OCI-LY7 (cell line): Measurements from ENCODE around the gene SEMA4D. TPM values are rescaled to one million over a fixed set of nuclear protein-coding genes. Genes with fewer than 3 reads are reported as not detected.

ENCODE experiments used
- BruUV-seq: library from RNA; stranded (reverse); fragments of 400-500 nt; replicated peaks from 2 replicates; lab custom pipeline; 2021; lab: Mats Ljungman, UMichigan
- CTCF ChIA-PET: fragments of 300-600 bp; sonication (Branson Sonifier 250); formaldehyde crosslinking; loops from one replicate; lab custom pipeline; 2022; ENCODE audit warnings: antibody characterized with exemption; ENCODE audit not compliant: unreplicated experiment; lab: Charles Lee
- POLR2A ChIA-PET: fragments of 300-600 bp; sonication (Branson Sonifier 250); formaldehyde crosslinking; loops from one replicate; lab custom pipeline; 2022; ENCODE audit warnings: antibody characterized with exemption; lab: Charles Lee
- DNase-seq: peaks from one replicate; pipeline ENCODE4 v3.0.0-alpha.2; 2015; ENCODE audit warnings: low spot score
- H2AFZ ChIP-seq: fragments of 200-600 bp; sonication (generic), shearing (Covaris generic); 2 replicates; pipeline ENCODE4 v1.6.1; 2014; ENCODE audit warnings: mild to moderate bottlenecking, antibody characterized with exemption, low read length, moderate library complexity
- H3K27ac ChIP-seq: fragments of 200-600 bp; sonication (generic); 2 replicates; pipeline ENCODE4 v1.5.1; 2014; ENCODE audit warnings: mixed run types, low read depth, mild to moderate bottlenecking, moderate library complexity, low read length, inconsistent platforms; ENCODE audit not compliant: poor library complexity, severe bottlenecking
- H3K36me3 ChIP-seq: fragments of 200-600 bp; sonication (generic); 2 replicates; pipeline ENCODE4 v1.6.1; 2014; ENCODE audit warnings: mild to moderate bottlenecking, antibody characterized with exemption, low read length, moderate library complexity, mixed read lengths; ENCODE audit not compliant: insufficient read depth
- H3K4me1 ChIP-seq: fragments of 200-600 bp; sonication (generic); 2 replicates; pipeline ENCODE4 v1.5.1; 2014; ENCODE audit warnings: mild to moderate bottlenecking, low read length; ENCODE audit not compliant: insufficient read depth, poor library complexity, severe bottlenecking
- H3K4me2 ChIP-seq: fragments of 200-600 bp; sonication (generic); 2 replicates; pipeline ENCODE4 v1.6.1; 2014; ENCODE audit warnings: mild to moderate bottlenecking, low read length
- H3K4me3 ChIP-seq: fragments of 200-600 bp; sonication (generic); 2 replicates; pipeline ENCODE4 v1.5.1; 2014; ENCODE audit warnings: mild to moderate bottlenecking, low read depth, low read length; ENCODE audit not compliant: poor library complexity, severe bottlenecking
- H3K79me2 ChIP-seq: fragments of 200-600 bp; sonication (generic); 2 replicates; pipeline ENCODE4 v1.6.1; 2016; ENCODE audit warnings: low read depth, mild to moderate bottlenecking, low read length, moderate library complexity, mixed read lengths; ENCODE audit not compliant: insufficient read depth
- H3K9me2 ChIP-seq: fragments of 200-600 bp; sonication (generic); 2 replicates; pipeline ENCODE4 v1.6.1; 2016; ENCODE audit warnings: mild to moderate bottlenecking, low read length, mixed read lengths; ENCODE audit not compliant: insufficient read depth
- H3K9me3 ChIP-seq: fragments of 200-600 bp; sonication (generic); 2 replicates; pipeline ENCODE4 v1.6.1; 2014; ENCODE audit warnings: mild to moderate bottlenecking, mixed run types, low read length, mixed read lengths
- H4K20me1 ChIP-seq: fragments of 200-600 bp; sonication (generic); 2 replicates; pipeline ENCODE4 v1.6.1; 2014; ENCODE audit warnings: mild to moderate bottlenecking, antibody characterized with exemption, low read length, moderate library complexity, mixed read lengths; ENCODE audit not compliant: insufficient read depth
- CTCF ChIP-seq: fragments of 200-600 bp; sonication (generic); conservative IDR thresholded peaks from 2 replicates; pipeline ENCODE4 v1.5.1; 2014; ENCODE audit warnings: mild to moderate bottlenecking, antibody characterized with exemption, low read length, moderate library complexity, mixed read lengths
- EZH2phosphoT487 ChIP-seq: fragments of 200-600 bp; sonication (generic); IDR thresholded peaks from 2 replicates; pipeline ENCODE4 v1.6.1; 2018; ENCODE audit warnings: low read depth, borderline replicate concordance, mild to moderate bottlenecking, mixed run types, antibody characterized with exemption, low read length, moderate library complexity, mixed read lengths
- intact Hi-C: fragments of 100-400 bp; cut with micrococcal nuclease; formaldehyde crosslinking; loops from one replicate; pipeline ENCODE4 v1.10.0; 2022; ENCODE audit not compliant: unreplicated experiment
- total RNA-seq, 2 experiments: library from RNA; depleted of rRNA in 1 of 2; stranded (reverse); fragments of >200 nt in 1 of 2; shearing (Covaris generic) in 1 of 2; gene quantifications; 2 replicates each; pipeline ENCODE4 v1.2.3, GENCODE V29; 2014 to 2022

SEMA4D gene
- total RNA-seq, 2 experiments from 2014 or later, result 28.5 to 60.5 TPM

- Histone ChIP-seq H3K9me3 (peaks cover 12% of the 10 kb centered on the region; the same call in 1 of the 2 replicates), H3K9me2 (no peaks in the 10 kb centered on the region), H2AFZ (peak overlapping the region; percentile 61; the same call in 1 of the 2 replicates), H3K4me1 (peaks cover 44% of the 10 kb centered on the region), H3K36me3 (no peaks in the 10 kb centered on the region; the same call in 1 of the 2 replicates), H3K4me3 (peak overlapping the region; percentile 44), H4K20me1 (no peaks in the 10 kb centered on the region), H3K4me2 (peak overlapping the region; percentile 65), H3K79me2 (no peaks in the 10 kb centered on the region), H3K27ac (peak overlapping the region; percentile 85)
- DNase-seq, result no peak
- BruUV-seq, result no TSS peak
- intact Hi-C loops, result no loop called here
- no peak for TF ChIP-seq EZH2phosphoT487
- no peak for TF ChIP-seq CTCF
- ChIA-PET CTCF (interaction anchor here (0.6 to 1.8 kb wide), 6 partner anchors 13 to 114 kb away, joined by 3 to 7 read pairs (median 4); no protein-coding TSS in a partner anchor), POLR2A (interaction anchor here (0.7 to 4.4 kb wide), 6 partner anchors 13 to 106 kb away, joined by 3 to 28 read pairs (median 4); no protein-coding TSS in a partner anchor)
These were observed 45.2 kb upstream of the SEMA4D start for GRCh38 chr9:89543111-89543510.

- peak; percentile 87 for DNase-seq
- H3K79me2 ChIP-seq, result no peaks in the 10 kb centered on the region
- no peak for TF ChIP-seq EZH2phosphoT487
- TF ChIP-seq CTCF, result no peak
- H3K9me3 ChIP-seq, result peaks cover 12% of the 10 kb centered on the region; the same call in 1 of the 2 replicates
- no peaks in the 10 kb centered on the region for H4K20me1 ChIP-seq
- intact Hi-C loops, result loop anchor here (1.0 kb wide), 2 partner anchors 20 to 44 kb away; partner anchors contain the start of gene SEMA4D
- no TSS peak for BruUV-seq
- peak overlapping the region; percentile 44 for H3K4me3 ChIP-seq
- no peaks in the 10 kb centered on the region; the same call in 1 of the 2 replicates for H3K36me3 ChIP-seq
- ChIA-PET CTCF (interaction anchor here (0.6 to 1.5 kb wide), 5 partner anchors 13 to 113 kb away, joined by 3 to 4 read pairs (median 3); no protein-coding TSS in a partner anchor), POLR2A (interaction anchor here (0.6 to 4.4 kb wide), 11 partner anchors 8 to 105 kb away, joined by 3 to 28 read pairs (median 4); no protein-coding TSS in a partner anchor)
- no peaks in the 10 kb centered on the region for H3K9me2 ChIP-seq
- peak overlapping the region; percentile 65 for H3K4me2 ChIP-seq
- H3K4me1 ChIP-seq, result peaks cover 41% of the 10 kb centered on the region
- H2AFZ ChIP-seq, result peak overlapping the region; percentile 61; the same call in 1 of the 2 replicates
- H3K27ac ChIP-seq, result peak overlapping the region; percentile 85
These were observed 44.6 kb upstream of the SEMA4D start for GRCh38 chr9:89542401-89543021.
